Stimulated activated CD8-positive, alpha-beta memory T cell treated with anti-CD3 and anti-CD28 coated beads, Interleukin-15, amount 100 ng/mL, for 4 hours (primary cell): ENCODE results near the gene TENM4.

Experiments used
- DNase-seq, 2 donors: peaks; one replicate each; pipeline ENCODE4 v3.0.0-alpha.2; 2020; ENCODE audit warnings: low read depth in 2 of 2

The TENM4 gene

DNA sequence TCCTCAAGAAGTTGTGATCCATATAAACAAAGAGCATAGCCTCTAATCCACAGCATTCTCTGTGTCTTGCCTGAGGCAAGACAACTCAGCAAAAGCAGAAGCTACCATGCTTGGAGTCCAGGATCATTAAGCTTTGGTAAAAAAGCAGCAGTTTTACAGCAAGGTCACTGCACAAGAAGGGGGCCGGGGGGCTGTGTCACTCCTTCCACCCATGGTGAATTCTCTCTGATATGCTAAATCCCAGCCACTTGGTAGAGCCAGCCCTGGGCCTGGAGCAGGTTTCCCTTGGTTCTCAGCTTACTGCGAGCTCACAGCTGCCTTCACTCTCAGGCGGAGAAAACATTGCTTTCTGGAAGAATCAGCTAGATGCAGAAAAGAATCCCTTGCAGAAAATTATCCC lies 144.7 kb downstream of the TENM4 start:
- no peak for DNase-seq

DNA sequence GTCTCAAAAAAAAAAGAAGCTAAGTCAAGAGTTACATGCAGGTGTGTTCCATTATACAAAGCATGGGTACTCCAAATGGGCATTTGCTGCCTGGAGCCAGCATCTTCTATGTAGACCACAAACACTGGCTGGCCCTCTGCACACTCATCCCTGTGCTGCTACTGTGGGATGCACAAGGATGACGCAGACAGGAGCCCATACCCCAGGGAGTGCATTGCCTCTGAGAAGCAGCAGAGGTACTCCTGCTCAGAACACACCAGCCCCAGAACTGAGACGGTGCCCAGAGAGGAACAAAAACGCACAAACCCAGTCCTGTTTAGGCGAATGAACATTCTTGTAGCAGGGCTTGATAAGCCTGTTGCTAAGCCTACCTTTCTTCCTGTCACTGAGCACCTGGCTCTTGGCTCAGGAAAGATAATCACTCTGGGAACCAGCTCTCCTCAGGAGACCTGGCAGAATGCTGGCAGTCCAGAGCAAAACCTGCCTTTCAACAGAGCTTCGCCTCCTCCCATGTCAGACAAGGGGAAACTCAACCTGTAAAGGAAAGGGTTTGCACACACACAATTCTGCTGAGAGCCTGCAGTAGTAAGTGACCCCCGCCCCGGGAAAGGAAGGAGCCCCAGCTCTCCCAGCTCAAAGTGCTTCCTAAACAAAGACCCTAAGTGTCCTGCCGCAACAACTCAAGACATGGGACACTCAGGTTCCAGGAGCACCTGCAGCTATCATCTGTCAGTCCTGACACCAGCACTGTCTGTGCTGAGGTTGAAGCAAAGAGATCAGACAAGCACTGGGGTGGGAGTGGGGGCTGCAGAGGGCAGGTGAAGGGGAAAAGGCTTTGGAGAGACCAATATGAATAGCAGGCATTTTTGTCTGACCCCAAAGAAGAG lies 145.7 kb downstream of the TENM4 start:
- no peak for DNase-seq

DNA sequence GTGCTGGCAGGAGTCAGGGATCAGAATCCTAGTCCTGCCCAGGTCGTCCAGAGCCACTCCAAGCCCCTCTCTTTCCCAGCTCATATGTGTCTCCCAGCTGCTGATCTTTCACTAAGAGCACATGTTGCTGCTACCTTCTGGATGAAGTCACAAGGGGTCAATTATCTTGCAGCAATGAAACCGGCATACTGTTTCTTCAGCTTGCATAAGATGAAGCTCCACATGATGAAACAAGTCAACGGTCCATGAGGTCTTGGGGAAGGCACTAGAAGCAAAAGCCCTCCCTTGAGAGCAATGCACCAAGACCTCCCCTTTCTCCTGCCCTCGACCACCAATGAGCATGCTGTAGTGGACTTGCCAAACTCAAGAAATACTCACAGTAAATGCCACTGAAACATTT lies 148.9 kb downstream of the TENM4 start:
- DNase-seq = no peak

DNA sequence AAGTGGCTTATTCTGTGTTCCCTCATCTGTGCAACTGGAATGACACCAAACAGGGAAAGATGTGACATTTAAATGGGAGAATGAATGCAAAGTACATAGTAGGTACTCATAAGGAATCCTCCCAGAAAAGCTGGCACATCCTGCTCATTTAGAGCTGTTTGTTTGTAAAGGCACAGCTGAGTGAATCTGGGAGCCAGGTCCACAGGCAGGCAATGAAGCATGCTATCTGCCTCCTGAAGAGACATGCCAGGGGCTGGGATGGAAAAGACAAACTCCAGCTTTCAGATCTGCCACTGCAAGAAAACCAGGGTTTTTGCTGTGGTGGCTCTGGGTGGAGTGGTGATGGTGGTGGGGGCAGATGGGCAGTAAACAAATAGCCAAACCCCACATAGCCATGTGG lies 150.1 kb downstream of the TENM4 start:
- DNase-seq = no peak

DNA sequence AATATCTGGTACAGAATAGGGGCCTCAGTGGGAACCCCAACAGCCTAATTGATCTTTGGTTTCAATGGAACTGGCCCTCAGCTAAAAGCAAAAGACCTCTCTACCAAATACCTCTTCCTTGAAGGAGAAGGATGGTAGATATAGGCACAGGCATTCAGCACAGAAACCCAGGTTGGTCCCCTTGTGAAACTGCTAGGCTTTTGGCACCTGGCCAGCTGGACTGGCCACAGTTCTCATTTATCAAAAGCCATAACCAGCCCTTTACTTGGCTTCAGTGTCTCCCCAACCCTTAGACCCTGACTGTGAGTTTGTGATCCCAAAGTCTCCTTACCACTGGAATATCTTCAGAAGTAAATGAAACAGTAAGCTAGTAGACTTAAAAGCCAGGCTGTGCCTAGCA lies 152.9 kb downstream of the TENM4 start:
- DNase-seq = no peak

DNA sequence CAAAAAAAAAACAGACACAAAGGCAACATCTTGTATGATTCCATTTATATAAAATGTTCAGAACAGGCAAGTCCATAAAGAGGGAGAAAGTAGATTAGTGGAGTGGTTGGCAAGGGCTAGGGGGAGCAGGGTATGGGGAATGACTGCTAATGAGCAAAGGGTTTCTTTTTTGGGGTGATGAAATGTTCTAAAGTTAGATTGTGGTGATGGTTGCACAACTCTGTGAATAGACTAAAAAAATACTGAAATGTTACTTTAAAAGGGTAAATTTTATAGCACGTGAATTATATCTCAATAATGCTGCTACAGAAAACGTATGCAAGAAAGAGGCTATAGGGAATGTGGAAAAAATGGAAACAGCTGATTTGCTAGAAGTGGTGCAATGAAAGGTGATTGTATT lies 155.1 kb downstream of the TENM4 start:
- no peak for DNase-seq

DNA sequence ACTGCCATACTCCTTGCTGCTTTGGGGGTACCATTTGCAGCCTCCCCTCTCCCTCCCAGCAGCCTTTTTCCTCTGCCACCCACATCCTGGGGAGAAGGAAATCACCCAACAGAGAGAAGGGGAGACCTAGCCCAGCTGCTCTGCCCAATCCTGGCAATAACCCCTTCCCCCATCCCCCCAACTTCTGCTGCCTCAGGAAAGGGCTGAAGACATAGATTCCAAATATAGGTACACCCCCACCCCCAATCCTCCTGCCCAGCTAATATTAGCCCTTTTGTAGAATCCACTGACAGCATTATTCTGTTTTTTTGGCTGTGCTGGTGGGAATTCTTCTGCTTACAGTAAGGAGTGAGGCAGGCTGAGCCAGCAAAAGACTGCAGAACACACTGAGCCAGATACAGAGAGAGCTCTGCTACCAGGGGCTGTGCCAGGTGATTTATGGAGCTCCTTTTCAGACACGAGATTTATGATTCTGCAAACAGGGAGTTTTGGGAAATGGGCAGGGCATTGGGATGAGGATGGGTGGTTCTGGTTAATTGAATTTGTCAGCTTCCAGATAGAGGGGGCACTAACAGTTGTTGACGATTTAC lies 164.0 kb downstream of the TENM4 start:
- DNase-seq = no peak

DNA sequence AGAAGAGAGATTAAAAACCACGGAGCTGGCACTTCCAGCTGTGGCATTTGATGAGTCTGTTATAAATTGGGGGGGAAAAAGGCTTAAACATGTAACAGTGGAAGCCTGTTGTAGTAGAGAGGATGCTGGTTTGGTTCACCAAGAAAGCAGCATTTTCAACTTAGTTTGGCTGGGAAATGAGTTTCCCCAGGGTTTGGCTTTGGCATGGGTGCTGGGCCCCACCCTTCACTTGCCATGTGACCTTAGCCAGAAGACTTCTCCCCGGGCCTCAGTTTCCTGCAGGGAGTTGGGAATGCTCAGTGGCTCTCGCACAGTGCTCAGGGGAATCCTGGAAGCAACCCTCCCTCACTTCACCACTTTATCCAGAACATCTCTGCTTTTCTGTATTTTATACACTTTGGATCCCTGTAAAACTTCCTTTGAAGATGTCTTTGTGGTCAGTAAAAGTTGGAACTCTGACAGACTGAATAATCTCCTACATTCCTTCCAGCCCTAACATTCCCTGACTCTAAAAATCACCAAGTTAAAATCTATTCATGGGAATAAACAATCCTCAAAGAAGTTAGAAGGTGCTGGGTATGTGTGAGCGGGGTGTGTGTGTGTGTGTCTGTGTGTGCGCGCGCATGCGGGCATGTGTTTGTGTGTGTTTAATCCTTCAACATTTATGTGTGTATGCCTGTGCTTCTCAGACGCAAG lies 166.0 kb downstream of the TENM4 start:
- no peak for DNase-seq

DNA sequence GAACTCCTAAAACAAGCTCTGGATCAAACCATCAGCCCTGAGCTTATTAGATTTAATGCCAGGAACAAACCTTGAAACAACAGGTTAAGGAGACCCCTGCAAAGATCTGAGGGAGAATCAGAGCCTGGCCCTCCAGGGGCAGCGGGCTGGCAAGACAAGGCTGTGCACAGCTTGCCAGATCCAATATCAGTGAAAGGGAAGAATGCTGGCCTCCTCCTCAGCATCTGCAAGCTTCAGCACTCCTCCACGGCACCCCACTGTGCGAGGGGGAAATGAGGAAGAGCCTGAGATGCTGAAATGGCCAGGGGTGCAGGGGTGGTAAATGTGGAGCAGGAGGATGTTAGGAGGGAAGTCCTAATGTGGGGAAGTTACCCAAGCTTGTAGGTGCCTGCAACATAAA lies 167.0 kb downstream of the TENM4 start:
- DNase-seq = no peak

DNA sequence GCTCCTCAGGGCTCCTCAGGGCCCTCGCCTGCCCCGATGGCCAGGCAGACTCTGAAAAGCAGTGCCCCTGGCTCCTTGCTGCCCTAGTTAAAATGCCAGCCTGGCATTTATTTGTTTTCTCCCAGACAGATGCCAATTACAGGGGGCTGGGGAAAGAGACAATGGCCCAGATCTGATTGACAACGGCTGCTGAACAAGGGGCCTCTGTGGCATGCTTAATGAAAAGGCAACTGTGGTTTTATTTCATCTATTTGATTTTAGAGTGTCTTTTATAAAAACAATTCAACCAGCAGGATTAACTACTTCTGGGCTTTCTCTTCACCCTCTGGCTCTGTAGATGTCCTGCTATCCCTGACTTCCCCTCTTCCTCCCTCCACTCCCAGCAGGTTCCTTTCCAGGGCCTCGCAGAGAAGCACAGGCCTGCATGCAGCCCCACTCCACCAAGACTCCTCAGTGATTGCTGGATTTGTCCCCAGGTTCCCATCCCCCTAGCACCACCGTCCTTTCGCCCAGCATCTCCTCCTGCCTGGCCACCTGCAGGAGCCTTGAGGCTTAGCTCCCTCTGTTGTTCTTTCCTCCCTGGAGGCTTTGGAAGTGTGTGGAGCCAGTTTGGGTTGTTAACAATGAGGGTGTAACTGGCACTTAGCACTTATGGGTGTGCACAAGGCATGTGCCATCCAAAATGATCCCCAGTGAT lies 171.1 kb downstream of the TENM4 start:
- DNase-seq = no peak

DNA sequence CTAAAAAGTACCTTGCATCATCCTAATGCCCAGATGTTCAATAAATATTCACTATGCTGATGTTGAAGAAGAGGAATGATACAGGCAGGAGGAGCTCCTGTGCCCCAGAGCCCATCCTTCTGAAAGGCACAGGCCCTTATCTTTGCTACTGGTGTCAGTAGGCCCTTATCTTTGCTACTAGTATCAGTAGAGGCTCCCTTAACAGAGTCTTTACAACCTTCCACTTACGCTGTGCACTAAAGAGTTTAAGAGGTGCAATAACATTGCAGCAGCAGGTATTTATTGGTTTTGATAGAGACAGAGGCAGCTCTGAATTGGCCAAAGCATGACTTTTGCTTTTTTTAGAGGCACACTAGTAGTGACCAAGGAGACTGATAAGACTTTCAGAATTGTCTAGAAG lies 174.4 kb downstream of the TENM4 start:
- no peak for DNase-seq

DNA sequence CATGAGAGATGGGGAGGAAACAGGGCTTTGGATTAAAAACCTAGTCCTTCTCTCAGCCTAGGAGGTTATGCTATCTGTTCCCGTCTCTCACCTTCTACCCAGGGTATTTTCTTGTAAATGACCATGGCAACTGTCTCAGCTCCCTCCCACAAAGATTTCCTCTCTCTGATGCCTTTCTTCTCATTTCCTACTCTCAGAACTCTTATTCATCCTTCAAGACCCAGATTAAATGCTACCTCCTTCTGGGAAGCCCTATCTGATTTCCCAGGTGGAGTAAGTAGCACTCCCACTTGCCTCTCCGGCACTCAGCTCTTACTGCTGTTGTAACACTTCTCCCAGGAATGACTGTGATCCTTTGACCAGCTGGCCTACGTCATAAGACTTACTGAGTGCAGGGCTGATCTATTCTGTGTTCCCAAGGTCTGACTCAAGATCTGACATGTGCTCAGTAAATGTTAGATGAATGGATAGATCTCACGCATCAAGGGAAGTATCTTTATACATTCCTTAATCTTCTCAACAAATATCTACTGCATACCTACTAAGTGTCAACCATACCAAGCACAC lies 175.0 kb downstream of the TENM4 start:
- no peak for DNase-seq

DNA sequence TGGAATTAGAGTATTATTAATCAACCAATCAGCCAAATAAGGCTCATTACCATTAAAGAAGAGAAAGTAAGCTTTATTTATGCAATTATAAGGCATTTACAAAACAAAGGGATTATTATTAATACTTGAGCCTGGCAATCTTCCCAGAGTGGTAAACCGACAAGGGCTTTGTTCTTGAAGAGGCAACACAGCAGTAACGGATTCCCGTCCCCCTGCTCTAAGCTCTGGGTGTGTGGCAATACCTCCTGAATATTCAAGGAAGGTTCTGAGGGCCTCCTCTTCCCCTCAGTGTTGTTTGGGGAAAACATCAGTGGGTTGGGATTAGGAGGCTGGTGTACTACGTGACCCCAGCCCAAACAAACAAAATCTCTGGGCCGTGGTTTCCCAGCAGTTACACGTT lies 176.5 kb downstream of the TENM4 start:
- DNase-seq = no peak

DNA sequence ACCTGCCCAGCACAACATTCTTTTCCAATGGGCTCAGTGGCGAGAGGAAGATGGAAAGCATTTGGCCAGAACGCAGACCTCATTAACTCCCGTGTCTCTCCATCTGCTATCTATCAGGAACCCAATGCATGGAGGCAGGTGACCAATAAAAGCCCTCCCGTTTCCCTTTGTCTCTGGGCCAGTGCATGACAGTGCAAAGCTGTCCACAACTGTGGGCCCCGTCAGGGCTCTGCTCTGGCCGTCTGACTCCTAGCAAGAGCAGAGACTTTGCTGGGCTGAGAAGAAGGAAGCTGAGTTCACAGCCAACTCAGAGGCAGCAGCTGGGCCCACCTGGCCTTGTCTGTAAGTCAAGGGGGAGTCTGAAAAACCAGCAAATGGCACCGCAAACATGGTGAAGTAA lies 177.8 kb downstream of the TENM4 start:
- no peak for DNase-seq

DNA sequence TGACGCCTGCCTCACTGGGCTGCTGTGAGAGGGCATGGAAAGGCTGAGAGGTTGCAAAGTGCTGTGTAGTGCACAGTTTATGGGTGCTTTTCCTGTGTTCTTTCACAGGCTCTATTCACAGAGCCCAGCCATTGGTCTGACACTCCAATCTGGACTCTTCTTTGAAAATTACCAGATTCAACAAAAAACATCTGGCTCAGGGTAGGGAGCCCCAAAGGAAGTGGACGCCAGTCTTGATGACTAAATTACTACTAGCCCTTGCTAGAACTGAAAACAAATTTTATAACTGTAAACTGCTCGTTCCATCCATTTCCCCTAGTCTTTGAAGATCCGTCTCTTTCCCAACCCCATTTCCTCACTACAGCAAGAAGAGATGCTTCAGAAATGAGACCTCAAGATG lies 178.6 kb downstream of the TENM4 start:
- DNase-seq = no peak

DNA sequence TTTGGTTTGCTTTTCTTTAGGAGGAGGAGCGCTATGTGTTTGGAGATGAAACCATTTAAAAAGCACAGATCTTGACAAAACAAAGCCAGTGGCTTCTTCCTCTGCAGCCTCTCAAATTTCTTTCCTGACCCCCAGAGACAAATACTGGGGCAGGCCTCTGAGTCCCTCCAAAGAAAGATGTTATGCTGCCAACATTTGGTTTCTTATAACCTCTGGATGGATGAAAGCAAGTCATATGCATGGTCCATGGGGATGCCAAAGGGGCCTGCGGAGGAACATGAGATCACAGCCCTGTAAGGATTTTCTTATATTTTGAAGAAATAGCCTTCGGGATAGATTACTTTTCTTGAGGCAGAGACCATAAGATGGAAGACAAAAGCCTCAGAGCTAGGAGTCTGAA lies 179.1 kb downstream of the TENM4 start:
- no peak for DNase-seq

DNA sequence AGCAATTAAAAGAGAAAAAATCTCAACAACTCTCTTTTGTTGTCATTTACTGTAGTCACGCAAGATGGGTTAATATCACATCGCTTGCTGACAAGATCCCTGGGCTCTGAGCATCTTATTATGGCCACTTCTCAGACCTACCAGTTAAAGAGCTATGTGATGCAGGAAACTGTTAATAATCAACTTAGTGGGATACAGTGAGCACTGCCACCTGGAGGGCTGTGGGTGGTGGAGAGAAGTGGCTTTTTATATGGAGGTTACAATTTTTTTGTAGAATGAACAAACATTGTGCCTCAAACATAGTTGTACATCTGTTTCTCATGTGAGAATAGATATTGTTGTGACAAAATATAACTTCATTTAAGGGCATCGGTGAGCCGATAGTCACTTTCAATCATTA lies 181.0 kb downstream of the TENM4 start:
- no peak for DNase-seq

DNA sequence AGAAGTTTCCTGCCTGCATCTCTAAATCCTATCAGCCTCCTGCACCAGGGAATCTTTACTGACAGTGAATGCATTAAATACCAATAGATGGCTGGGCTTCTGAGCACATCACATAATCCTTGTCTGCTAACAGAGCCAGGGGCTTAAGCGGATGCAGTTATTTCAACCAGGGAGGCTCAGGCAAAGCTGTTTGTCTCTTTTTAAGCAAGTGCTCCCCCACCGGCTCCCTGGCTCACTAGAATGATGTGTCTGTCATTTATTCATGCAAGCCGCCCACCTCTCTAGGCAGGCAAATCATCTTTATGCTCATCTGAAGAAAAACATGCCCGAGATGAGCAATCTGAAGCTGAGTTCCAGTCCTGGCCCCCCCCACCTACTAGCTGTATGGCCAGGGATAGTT lies 182.3 kb downstream of the TENM4 start:
- DNase-seq = no peak

DNA sequence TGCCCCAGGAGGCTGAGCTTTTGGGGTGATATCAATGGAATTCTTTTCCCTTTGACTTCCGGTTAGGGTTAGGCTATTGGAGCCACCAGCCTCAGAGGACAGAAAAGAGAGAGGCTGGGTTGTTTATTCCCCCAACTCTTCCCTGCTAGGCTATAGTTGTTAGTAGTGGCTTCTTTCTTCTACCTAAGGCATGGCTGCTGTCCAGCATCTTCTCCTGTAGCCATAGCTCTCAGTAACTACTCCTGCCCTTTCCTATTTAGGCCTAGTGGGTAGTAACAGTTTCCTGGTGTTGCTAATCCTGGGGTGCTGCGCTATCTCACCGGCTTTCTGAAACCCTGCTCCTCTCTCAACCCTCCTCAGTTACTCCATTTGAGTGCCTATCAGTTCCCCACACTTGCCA lies 184.9 kb downstream of the TENM4 start:
- DNase-seq = no peak

DNA sequence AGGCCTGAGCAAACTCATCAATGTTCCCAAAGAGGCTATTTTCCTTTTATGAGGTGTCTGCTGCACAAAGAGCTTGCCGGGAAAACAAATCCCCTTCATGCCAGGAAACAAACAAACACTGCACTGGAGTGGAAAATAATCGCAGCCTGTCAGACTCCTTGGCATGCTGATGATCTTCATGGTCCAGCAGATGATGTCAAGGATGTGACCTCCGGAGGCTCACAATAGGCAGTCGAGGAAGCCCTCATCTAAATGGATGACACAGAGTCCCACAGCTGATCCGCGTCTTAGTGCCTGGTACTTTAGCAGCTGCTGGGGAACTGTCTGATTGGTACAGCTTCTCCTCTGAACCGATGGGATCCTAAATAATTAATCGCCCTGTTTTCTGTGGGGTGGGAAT lies 187.6 kb downstream of the TENM4 start:
- no peak for DNase-seq

DNA sequence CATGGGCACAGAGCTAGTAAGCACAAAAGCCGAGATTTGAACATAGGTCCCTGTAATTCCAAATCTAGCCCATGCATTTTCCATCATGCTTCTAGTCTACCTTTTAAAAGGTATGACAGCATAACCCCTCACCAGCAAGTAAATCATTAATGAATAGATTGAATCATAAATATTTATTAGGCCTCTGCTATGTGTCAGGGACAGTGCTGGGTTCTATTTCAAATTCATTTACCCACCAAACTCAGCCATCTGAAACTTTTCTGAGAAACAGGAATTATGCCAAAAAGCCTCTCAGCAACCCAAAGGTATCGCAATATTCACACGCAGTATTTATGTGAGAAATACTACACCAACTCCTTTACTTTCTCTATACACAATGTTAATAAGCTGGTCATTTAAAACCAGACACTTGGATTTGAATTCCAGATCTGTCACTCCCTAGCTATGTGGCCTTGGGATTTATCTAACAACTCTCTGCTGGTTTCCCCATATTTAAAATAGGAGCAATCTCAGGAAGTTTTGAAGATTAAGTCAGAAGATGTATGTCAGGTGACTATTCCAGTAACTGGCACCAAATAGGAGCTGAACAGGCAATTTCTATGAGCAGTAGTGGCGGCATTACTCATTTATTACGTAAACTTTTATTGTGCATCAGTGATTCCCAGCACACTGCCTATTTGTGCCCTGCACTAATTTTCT lies 191.4 kb downstream of the TENM4 start:
- DNase-seq = no peak

DNA sequence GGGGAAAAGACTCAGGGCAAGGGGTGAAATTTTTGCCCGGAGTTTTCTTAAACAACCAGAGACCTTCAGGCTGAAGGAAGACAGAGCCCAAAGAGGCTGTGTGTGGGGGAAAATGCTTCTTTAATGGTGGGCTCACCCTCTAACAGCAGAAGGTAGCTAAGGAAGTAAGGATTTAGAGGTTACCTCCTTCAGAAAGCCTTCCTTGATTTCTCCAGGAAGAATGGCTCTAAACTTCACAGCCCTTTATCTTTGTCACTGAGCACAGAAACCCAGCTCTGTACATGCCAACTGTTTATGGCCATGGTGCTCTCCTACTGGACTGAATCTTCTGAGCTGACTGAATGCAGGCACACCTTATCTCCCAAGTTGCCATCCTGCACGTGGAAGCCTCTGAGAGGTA lies 196.0 kb downstream of the TENM4 start:
- no peak for DNase-seq
